Small intestine (tissue), 7 donors: ENCODE results near the gene SEC16B. TPM values are rescaled to one million over a fixed set of nuclear protein-coding genes. Genes with fewer than 3 reads are reported as not detected.

ENCODE experiments used
- DNase-seq, 2 donors: peaks; one replicate each; pipeline versions ENCODE4 v3.0.0 to v3.0.0-alpha.2; 2013
- FAIRE-seq: peaks from 2 replicates; lab custom pipeline; 2012; peaks lifted over from hg19 to GRCh38; lab: Jason Lieb, UNC
- H3K27ac ChIP-seq, 3 donors: one replicate each; pipeline ENCODE4 v1.5.1; 2013; ENCODE audit warnings: low read length in 2 of 3, mild to moderate bottlenecking in 2 of 3, control low read depth in 1 of 3, inconsistent platforms in 1 of 3, low read depth in 1 of 3, moderate library complexity in 1 of 3
- H3K27me3 ChIP-seq, 3 donors: one replicate each; pipeline ENCODE4 v1.6.1; 2013; ENCODE audit warnings: low read length in 3 of 3, inconsistent platforms in 1 of 3; ENCODE audit not compliant: control insufficient read depth in 3 of 3, insufficient read depth in 3 of 3
- H3K36me3 ChIP-seq, 3 donors: one replicate each; pipeline ENCODE4 v1.6.1; 2013; ENCODE audit warnings: low read length in 3 of 3, inconsistent platforms in 1 of 3, low read depth in 1 of 3, mild to moderate bottlenecking in 1 of 3, moderate library complexity in 1 of 3; ENCODE audit not compliant: control insufficient read depth in 3 of 3, insufficient read depth in 2 of 3
- H3K4me1 ChIP-seq, 3 donors: one replicate each; pipeline ENCODE4 v1.6.1; 2013; ENCODE audit warnings: low read length in 2 of 3, inconsistent platforms in 1 of 3, low read depth in 1 of 3, mild to moderate bottlenecking in 1 of 3, moderate library complexity in 1 of 3; ENCODE audit not compliant: control insufficient read depth in 3 of 3, insufficient read depth in 2 of 3
- H3K4me3 ChIP-seq, 3 donors: one replicate each; pipeline ENCODE4 v1.5.1; 2013; ENCODE audit warnings: low read length in 3 of 3, control low read depth in 1 of 3, inconsistent platforms in 1 of 3, low read depth in 1 of 3, mild to moderate bottlenecking in 1 of 3, moderate library complexity in 1 of 3
- H3K9me3 ChIP-seq, 2 donors: one replicate each; pipeline ENCODE4 v1.6.1; 2013; ENCODE audit warnings: low read depth in 1 of 2, low read length in 1 of 2; ENCODE audit not compliant: control insufficient read depth in 2 of 2, insufficient read depth in 1 of 2
- WGBS, 3 donors: extraction: QIAGEN DNeasy Blood & Tissue Kit; methylation state at CpG; one replicate each; pipeline ENCODE4 v1.1.7; 2013; 5-methylcytosine and 5-hydroxymethylcytosine counted together
- polyA plus RNA-seq, 4 donors: library from polyadenylated mRNA; stranded (reverse) in 3 of 4; unstranded in 1 of 4; fragments of 200-250 nt in 3 of 4; fragments of 120-200 nt in 1 of 4; gene quantifications; one replicate each; pipeline versions ENCODE4 v1.2.1 to v1.2.3, GENCODE V29; 2013
- donor health status: healthy with polysubstance abuse.
- donor health status: control.
- donor health status: control.
- donor health status: Bipolar disorder and iron deficiency.
- donor health status: healthy.

The SEC16B gene
- polyA plus RNA-seq, 4 donors = 10.2 to 68.0 (median 32.4) TPM

GRCh38 chr1:177921590-177921989, 48.3 kb downstream of the SEC16B start:
- no peaks in the 10 kb centered on the region for H3K27me3 ChIP-seq
- no peaks in the 10 kb centered on the region for H3K4me1 ChIP-seq
- no peak overlapping the region for H3K4me3 ChIP-seq
- no peak for FAIRE-seq
- 79 to 88% (median 88%) methylated on average over 4 of the region's 4 CpGs for WGBS, 3 donors
- H3K36me3 ChIP-seq = peaks cover 0 to 2% (median 0%) of the 10 kb centered on the region in 3 donors
- no peak for DNase-seq
- H3K9me3 ChIP-seq = no peaks in the 10 kb centered on the region
- H3K27ac ChIP-seq = no peak overlapping the region

- Histone ChIP-seq H3K4me1 (no peaks in the 10 kb centered on the region), H3K4me3 (no peak overlapping the region), H3K27ac (no peak overlapping the region), H3K27me3 (no peaks in the 10 kb centered on the region), H3K9me3 (no peaks in the 10 kb centered on the region), H3K36me3 (peaks cover 0 to under 1% (median 0%) of the 10 kb centered on the region in 3 donors)
- no peak for DNase-seq
- WGBS, 3 donors = 84 to 93% (median 92%) methylated on average over 2 of the region's 2 CpGs
- FAIRE-seq = no peak
These were observed 49.8 kb downstream of the SEC16B start for GRCh38 chr1:177920091-177920490.

- WGBS, 3 donors = 83 to 89% (median 86%) methylated on average over 3 of the region's 3 CpGs
- Histone ChIP-seq H3K27ac (no peak overlapping the region), H3K4me1 (no peaks in the 10 kb centered on the region), H3K9me3 (no peaks in the 10 kb centered on the region), H3K27me3 (no peaks in the 10 kb centered on the region), H3K4me3 (no peak overlapping the region), H3K36me3 (no peaks in the 10 kb centered on the region)
- DNase-seq (no peak), FAIRE-seq (no peak)
These were observed 54.2 kb downstream of the SEC16B start for GRCh38 chr1:177915641-177916040.

- no peak overlapping the region for H3K4me3 ChIP-seq
- FAIRE-seq (no peak), DNase-seq (no peak)
- H3K4me1 ChIP-seq = no peaks in the 10 kb centered on the region
- no peaks in the 10 kb centered on the region for H3K27me3 ChIP-seq
- no peaks in the 10 kb centered on the region for H3K36me3 ChIP-seq
- H3K27ac ChIP-seq = no peak overlapping the region
- H3K9me3 ChIP-seq = peaks cover 0 to 4% of the 10 kb centered on the region in 2 donors
- WGBS, 3 donors = 75 to 83% (median 78%) methylated on average over 7 of the region's 7 CpGs
These were observed 55.3 kb downstream of the SEC16B start for GRCh38 chr1:177914603-177915002.

- H3K9me3 ChIP-seq = peaks cover 0 to 4% of the 10 kb centered on the region in 2 donors
- no peaks in the 10 kb centered on the region for H3K36me3 ChIP-seq
- DNase-seq (peak; percentile 42 to 59), FAIRE-seq (no peak)
- H3K27me3 ChIP-seq = peaks cover 0 to 3% (median 0%) of the 10 kb centered on the region in 3 donors
- no peak overlapping the region for H3K4me3 ChIP-seq
- WGBS, 3 donors = 24 to 34% (median 27%) methylated on average over 4 of the region's 4 CpGs
- no peak overlapping the region for H3K27ac ChIP-seq
- no peaks in the 10 kb centered on the region for H3K4me1 ChIP-seq
These were observed 55.9 kb downstream of the SEC16B start for GRCh38 chr1:177913762-177914540.

GRCh38 chr1:177912991-177913390, 56.9 kb downstream of the SEC16B start:
- no peaks in the 10 kb centered on the region for H3K4me1 ChIP-seq
- H3K4me3 ChIP-seq = no peak overlapping the region
- 6 to 47% (median 21%) methylated on average over 3 of the region's 3 CpGs for WGBS, 3 donors
- peaks cover 0 to 4% of the 10 kb centered on the region in 2 donors for H3K9me3 ChIP-seq
- peak; percentile 3 to 79 for DNase-seq
- H3K36me3 ChIP-seq = no peaks in the 10 kb centered on the region
- H3K27me3 ChIP-seq = peaks cover 0 to 3% (median 0%) of the 10 kb centered on the region in 3 donors
- no peak overlapping the region for H3K27ac ChIP-seq
- FAIRE-seq = no peak

GRCh38 chr1:177909416-177909815, 60.4 kb downstream of the SEC16B start:
- FAIRE-seq = no peak
- H3K4me3 ChIP-seq = no peak overlapping the region
- 56 to 64% (median 64%) methylated on average over 2 of the region's 2 CpGs for WGBS, 3 donors

GRCh38 chr1:177907000-177907399, 62.9 kb downstream of the SEC16B start:
- Histone ChIP-seq H3K4me1 (no peaks in the 10 kb centered on the region), H3K36me3 (no peaks in the 10 kb centered on the region), H3K27ac (no peak overlapping the region), H3K27me3 (peaks cover 0 to 6% (median 3%) of the 10 kb centered on the region in 3 donors), H3K4me3 (no peak overlapping the region), H3K9me3 (peaks cover 0 to 4% of the 10 kb centered on the region in 2 donors)
- 61 to 80% (median 72%) methylated on average over 5 of the region's 5 CpGs for WGBS, 3 donors
- DNase-seq (no peak), FAIRE-seq (no peak)

More at GRCh38 chr1:177909416-177909815, 60.4 kb downstream of the SEC16B start:
- peaks cover 0 to 4% of the 10 kb centered on the region in 2 donors for H3K9me3 ChIP-seq
- peaks cover 0 to 6% (median 3%) of the 10 kb centered on the region in 3 donors for H3K27me3 ChIP-seq
- no peak overlapping the region for H3K27ac ChIP-seq
- DNase-seq = no peak
- H3K4me1 ChIP-seq = no peaks in the 10 kb centered on the region
- no peaks in the 10 kb centered on the region for H3K36me3 ChIP-seq
